GM06990 (cell line): ENCODE data around the gene POR.

ENCODE experiments used
- DNase-seq: peaks from one replicate; pipeline ENCODE4 v3.0.0-alpha.2; 2011; ENCODE audit not compliant: insufficient read length; ENCODE audit errors: extremely low read depth
- H3K27me3 ChIP-seq: replicated peaks from 2 replicates; pipeline ENCODE4 v1.6.0; 2011; ENCODE audit warnings: low read length; ENCODE audit not compliant: control insufficient read depth, insufficient read depth
- H3K36me3 ChIP-seq: 2 replicates; pipeline ENCODE4 v1.5.1; 2011; ENCODE audit warnings: low read length; ENCODE audit not compliant: control insufficient read depth, insufficient read depth
- H3K4me3 ChIP-seq: replicated peaks from 2 replicates; pipeline ENCODE4 v1.5.1; 2011; ENCODE audit warnings: low read depth, mild to moderate bottlenecking, control low read depth, low read length
- TF ChIP-seq, protein P1 (sequence below): IDR thresholded peaks from 2 replicates; pipeline ENCODE4 v1.5.1; 2011; ENCODE audit warnings: low read length, control low read depth, mild to moderate bottlenecking, inconsistent platforms; ENCODE audit not compliant: insufficient read depth, poor library complexity, severe bottlenecking

Gene POR

DNA sequence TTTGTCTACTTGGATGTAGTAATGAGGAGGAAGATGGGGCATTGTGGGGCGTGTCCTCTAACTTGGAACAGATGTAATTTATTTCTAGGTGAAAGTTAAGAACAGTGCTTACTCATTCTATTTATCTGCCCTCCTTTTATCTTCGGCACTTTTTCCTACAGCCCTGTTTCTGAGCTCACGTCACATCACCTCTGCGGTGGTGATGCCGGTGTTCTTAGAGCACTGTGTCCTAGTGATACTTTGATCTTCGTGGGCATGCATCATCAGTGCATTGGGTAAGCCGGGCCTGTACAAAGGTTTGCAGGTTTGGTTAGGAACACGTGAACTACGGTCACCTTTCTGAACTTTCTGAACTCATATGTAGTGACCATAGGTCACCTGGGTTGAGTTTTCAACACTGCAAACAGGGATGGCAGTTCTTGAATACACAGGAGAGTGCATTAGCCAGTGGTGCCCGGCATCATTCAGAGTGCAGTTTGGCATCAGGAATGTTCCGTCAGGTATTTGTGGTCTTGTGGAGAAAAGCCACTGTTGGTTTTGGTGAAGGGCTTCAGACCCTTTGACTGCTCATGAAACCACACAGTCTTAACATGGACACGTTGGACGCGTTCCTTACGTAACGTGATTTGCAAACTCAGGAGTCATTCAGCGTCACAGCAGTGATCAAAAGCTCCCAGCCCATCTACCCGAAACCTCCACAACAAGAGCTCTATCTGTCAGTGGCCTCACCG, 5.6 kb downstream of the POR start:
- no peak for DNase-seq
- Histone ChIP-seq H3K27me3 (no peaks in the 10 kb centered on the region), H3K4me3 (no peak overlapping the region), H3K36me3 (no peaks in the 10 kb centered on the region; the same call in 1 of the 2 replicates)
- TF ChIP-seq, protein P1, sequence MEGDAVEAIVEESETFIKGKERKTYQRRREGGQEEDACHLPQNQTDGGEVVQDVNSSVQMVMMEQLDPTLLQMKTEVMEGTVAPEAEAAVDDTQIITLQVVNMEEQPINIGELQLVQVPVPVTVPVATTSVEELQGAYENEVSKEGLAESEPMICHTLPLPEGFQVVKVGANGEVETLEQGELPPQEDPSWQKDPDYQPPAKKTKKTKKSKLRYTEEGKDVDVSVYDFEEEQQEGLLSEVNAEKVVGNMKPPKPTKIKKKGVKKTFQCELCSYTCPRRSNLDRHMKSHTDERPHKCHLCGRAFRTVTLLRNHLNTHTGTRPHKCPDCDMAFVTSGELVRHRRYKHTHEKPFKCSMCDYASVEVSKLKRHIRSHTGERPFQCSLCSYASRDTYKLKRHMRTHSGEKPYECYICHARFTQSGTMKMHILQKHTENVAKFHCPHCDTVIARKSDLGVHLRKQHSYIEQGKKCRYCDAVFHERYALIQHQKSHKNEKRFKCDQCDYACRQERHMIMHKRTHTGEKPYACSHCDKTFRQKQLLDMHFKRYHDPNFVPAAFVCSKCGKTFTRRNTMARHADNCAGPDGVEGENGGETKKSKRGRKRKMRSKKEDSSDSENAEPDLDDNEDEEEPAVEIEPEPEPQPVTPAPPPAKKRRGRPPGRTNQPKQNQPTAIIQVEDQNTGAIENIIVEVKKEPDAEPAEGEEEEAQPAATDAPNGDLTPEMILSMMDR, result no peak

DNA sequence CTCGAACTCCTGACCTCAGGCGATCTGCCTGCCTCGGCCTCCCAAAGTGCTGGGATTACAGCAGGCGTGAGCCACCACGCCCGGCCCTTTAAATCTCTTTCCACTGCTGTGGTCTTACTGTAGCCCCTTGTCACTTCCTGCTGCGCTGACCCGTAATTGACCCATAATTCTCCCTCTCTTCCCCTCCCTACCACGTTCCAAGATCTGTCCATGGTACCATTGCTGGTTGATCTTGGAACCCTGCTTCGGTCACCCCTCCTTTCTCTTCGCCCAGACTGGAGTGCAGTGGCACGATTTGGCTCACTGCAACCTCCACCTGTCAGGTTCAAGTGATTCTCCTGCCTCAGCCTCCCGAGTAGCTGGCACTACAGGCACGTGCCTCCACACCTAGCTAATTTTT, 6.5 kb downstream of the POR start:
- DNase-seq, result no peak
- H3K27me3 ChIP-seq, result no peaks in the 10 kb centered on the region
- TF ChIP-seq, protein P1, result no peak
- H3K4me3 ChIP-seq, result no peak overlapping the region
- H3K36me3 ChIP-seq, result no peaks in the 10 kb centered on the region; the same call in 1 of the 2 replicates

- TF ChIP-seq, protein P1, result no peak
- Histone ChIP-seq H3K27me3 (no peaks in the 10 kb centered on the region), H3K36me3 (no peaks in the 10 kb centered on the region; the same call in 1 of the 2 replicates), H3K4me3 (no peak overlapping the region)
- no peak for DNase-seq
Measured at GRCh38 chr7:75922966-75923603, 8.1 kb downstream of the POR start.

DNA sequence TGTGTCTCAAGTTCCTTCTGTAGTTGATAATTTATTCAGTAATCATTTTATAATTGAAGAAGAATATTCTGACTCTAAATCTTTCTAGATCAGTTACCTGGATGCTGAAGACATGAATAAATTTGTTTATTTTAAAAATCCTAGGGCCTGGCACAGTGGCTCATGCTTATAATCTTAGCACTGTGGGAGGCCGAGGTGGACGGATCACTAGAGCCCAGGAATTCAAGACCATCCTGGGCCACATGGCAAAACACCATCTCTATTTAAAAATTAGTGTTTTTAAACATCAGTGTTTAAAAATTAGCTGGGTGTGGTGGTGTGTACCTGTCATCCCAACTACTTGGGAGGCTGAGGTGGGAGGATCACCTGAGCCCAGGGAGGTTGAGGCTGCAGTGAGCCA, 9.3 kb downstream of the POR start:
- Histone ChIP-seq H3K36me3 (no peaks in the 10 kb centered on the region; the same call in 1 of the 2 replicates), H3K4me3 (no peak overlapping the region), H3K27me3 (no peaks in the 10 kb centered on the region)
- DNase-seq, result no peak
- TF ChIP-seq, protein P1, result no peak

DNA sequence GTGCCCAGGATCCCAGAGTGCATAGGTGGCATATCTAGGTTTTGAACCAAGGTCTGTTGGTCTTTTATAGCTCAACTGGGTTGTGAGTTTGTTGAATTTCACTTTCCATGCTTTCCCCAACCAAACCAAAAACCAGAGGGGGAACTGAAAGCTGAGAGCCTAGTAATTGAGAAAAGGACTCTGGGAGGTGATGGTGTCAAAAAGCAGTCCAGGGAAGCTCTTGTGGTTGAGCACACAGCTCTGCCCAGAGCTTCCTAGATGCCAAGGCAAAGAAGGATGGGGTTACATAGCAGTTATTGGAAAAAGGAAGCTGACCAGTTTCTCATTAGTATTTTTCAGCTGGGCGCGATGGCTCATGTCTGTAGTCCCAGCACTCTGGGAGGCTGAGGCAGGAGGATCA, 9.9 kb downstream of the POR start:
- Histone ChIP-seq H3K4me3 (no peak overlapping the region), H3K36me3 (no peaks in the 10 kb centered on the region; the same call in 1 of the 2 replicates), H3K27me3 (no peaks in the 10 kb centered on the region)
- TF ChIP-seq, protein P1, result no peak
- no peak for DNase-seq
